LNCaP clone FGC (cell line): Measurements from ENCODE around the gene NMBR.

Experiments
- DNase-seq: peaks from one replicate; pipeline ENCODE4 v3.0.0-alpha.2; 2011; ENCODE audit warnings: low read depth
- H3K4me3 ChIP-seq: 2 replicates; pipeline ENCODE4 v1.5.1; 2011; ENCODE audit warnings: mild to moderate bottlenecking, low read depth, low read length, control low read depth
- CTCF ChIP-seq: IDR thresholded peaks from 2 replicates; pipeline ENCODE4 v1.5.1; 2012; ENCODE audit warnings: mild to moderate bottlenecking; ENCODE audit not compliant: control insufficient read depth, insufficient read depth; ENCODE audit errors: extremely low read depth

NMBR gene

GRCh38 chr6:142088858-142089216 is 58.1 kb downstream of the NMBR start:
- H3K4me3 ChIP-seq, result no peak overlapping the region
- TF ChIP-seq CTCF, result no peak
- peak; percentile 32 for DNase-seq

- no peak for DNase-seq
- no peak overlapping the region for H3K4me3 ChIP-seq
- TF ChIP-seq CTCF, result no peak
Measured at GRCh38 chr6:142087950-142088857, 58.7 kb downstream of the NMBR start.

- TF ChIP-seq CTCF, result no peak
- DNase-seq, result no peak
- no peak overlapping the region for H3K4me3 ChIP-seq
Measured at GRCh38 chr6:142079130-142079529, 67.8 kb downstream of the NMBR start.

- no peak for TF ChIP-seq CTCF
- no peak overlapping the region for H3K4me3 ChIP-seq
- DNase-seq, result no peak
Measured at GRCh38 chr6:142075516-142076101, 71.3 kb downstream of the NMBR start.

GRCh38 chr6:142074516-142074915 is 72.4 kb downstream of the NMBR start:
- no peak overlapping the region for H3K4me3 ChIP-seq
- no peak for TF ChIP-seq CTCF
- no peak for DNase-seq

GRCh38 chr6:142071981-142072380 is 74.9 kb downstream of the NMBR start:
- no peak overlapping the region for H3K4me3 ChIP-seq
- no peak for DNase-seq
- TF ChIP-seq CTCF, result 0 out of 2 replicates have a peak, but pooled peaks have one; percentile 7
